ES-I3 (cell line): ENCODE measurements around the gene HOXA4.

Experiments
- H3K36me3 ChIP-seq: 2 replicates; pipeline ENCODE4 v1.6.1; 2013; ENCODE audit warnings: mild to moderate bottlenecking, low read length, control low read depth, moderate library complexity; ENCODE audit not compliant: insufficient read depth
- H3K4me1 ChIP-seq: 2 replicates; pipeline ENCODE4 v1.6.1; 2013; ENCODE audit warnings: mild to moderate bottlenecking, control low read depth, low read length; ENCODE audit not compliant: insufficient read depth
- H3K9ac ChIP-seq: 2 replicates; pipeline ENCODE4 v1.6.1; 2013; ENCODE audit warnings: low read depth, mild to moderate bottlenecking, low read length, moderate library complexity
- H3K9me3 ChIP-seq: 2 replicates; pipeline ENCODE4 v1.6.1; 2013; ENCODE audit warnings: mild to moderate bottlenecking, low read length, moderate library complexity; ENCODE audit not compliant: control insufficient read depth, insufficient read depth

Gene HOXA4

GRCh38 chr7:27141137-27141922 lies 10.8 kb upstream of the HOXA4 start:
- Histone ChIP-seq H3K4me1 (0 out of 2 replicates have a peak, but pooled peaks cover 4% of the 10 kb centered on the region), H3K9me3 (no peaks in the 10 kb centered on the region), H3K9ac (no peak overlapping the region), H3K36me3 (no peaks in the 10 kb centered on the region)

- Histone ChIP-seq H3K9ac (no peak overlapping the region), H3K36me3 (no peaks in the 10 kb centered on the region), H3K9me3 (no peaks in the 10 kb centered on the region), H3K4me1 (peaks cover 4% of the 10 kb centered on the region; the same call in 1 of the 2 replicates)
Measured at GRCh38 chr7:27140126-27140857, 9.7 kb upstream of the HOXA4 start.

- H3K9me3 ChIP-seq, result no peaks in the 10 kb centered on the region
- peak overlapping the region; percentile 26; the same call in 1 of the 2 replicates for H3K9ac ChIP-seq
- H3K4me1 ChIP-seq, result peaks cover 4% of the 10 kb centered on the region; the same call in 1 of the 2 replicates
- H3K36me3 ChIP-seq, result no peaks in the 10 kb centered on the region
Measured at GRCh38 chr7:27139334-27140125, 9.0 kb upstream of the HOXA4 start.

GRCh38 chr7:27138985-27139333 lies 8.4 kb upstream of the HOXA4 start:
- Histone ChIP-seq H3K36me3 (no peaks in the 10 kb centered on the region), H3K4me1 (peaks cover 4% of the 10 kb centered on the region; the same call in 1 of the 2 replicates), H3K9me3 (no peaks in the 10 kb centered on the region), H3K9ac (no peak overlapping the region)

- H3K4me1 ChIP-seq, result peaks cover 4% of the 10 kb centered on the region; the same call in 1 of the 2 replicates
- H3K9ac ChIP-seq, result no peak overlapping the region
- H3K36me3 ChIP-seq, result no peaks in the 10 kb centered on the region
- no peaks in the 10 kb centered on the region for H3K9me3 ChIP-seq
Measured at GRCh38 chr7:27138472-27138871, 7.9 kb upstream of the HOXA4 start.

GRCh38 chr7:27137640-27138315 lies 7.2 kb upstream of the HOXA4 start:
- Histone ChIP-seq H3K4me1 (peaks cover 4% of the 10 kb centered on the region; the same call in 1 of the 2 replicates), H3K9ac (no peak overlapping the region), H3K36me3 (no peaks in the 10 kb centered on the region), H3K9me3 (no peaks in the 10 kb centered on the region)

GRCh38 chr7:27134392-27134791 lies 3.8 kb upstream of the HOXA4 start:
- no peaks in the 10 kb centered on the region for H3K36me3 ChIP-seq
- H3K9ac ChIP-seq, result no peak overlapping the region
- no peaks in the 10 kb centered on the region; the same call in 1 of the 2 replicates for H3K4me1 ChIP-seq
- H3K9me3 ChIP-seq, result no peaks in the 10 kb centered on the region

GRCh38 chr7:27133409-27134231 lies 3.1 kb upstream of the HOXA4 start:
- H3K4me1 ChIP-seq, result no peaks in the 10 kb centered on the region; the same call in 1 of the 2 replicates
- no peak overlapping the region for H3K9ac ChIP-seq
- H3K9me3 ChIP-seq, result no peaks in the 10 kb centered on the region
- H3K36me3 ChIP-seq, result no peaks in the 10 kb centered on the region

- Histone ChIP-seq H3K4me1 (no peaks in the 10 kb centered on the region; the same call in 1 of the 2 replicates), H3K9ac (no peak overlapping the region), H3K9me3 (no peaks in the 10 kb centered on the region), H3K36me3 (no peaks in the 10 kb centered on the region)
Measured at GRCh38 chr7:27132978-27133377, 2.4 kb upstream of the HOXA4 start.

GRCh38 chr7:27132214-27132613 lies 1.7 kb upstream of the HOXA4 start:
- Histone ChIP-seq H3K4me1 (no peaks in the 10 kb centered on the region; the same call in 1 of the 2 replicates), H3K36me3 (no peaks in the 10 kb centered on the region), H3K9ac (no peak overlapping the region)

GRCh38 chr7:27131390-27131819 lies 848 bp upstream of the HOXA4 start:
- H3K36me3 ChIP-seq, result no peaks in the 10 kb centered on the region
- H3K9me3 ChIP-seq, result no peaks in the 10 kb centered on the region
- H3K4me1 ChIP-seq, result no peaks in the 10 kb centered on the region; the same call in 1 of the 2 replicates
- H3K9ac ChIP-seq, result peak overlapping the region; percentile 28; the same call in 1 of the 2 replicates

More at GRCh38 chr7:27132214-27132613, 1.7 kb upstream of the HOXA4 start:
- no peaks in the 10 kb centered on the region for H3K9me3 ChIP-seq

- Histone ChIP-seq H3K36me3 (no peaks in the 10 kb centered on the region), H3K9me3 (no peaks in the 10 kb centered on the region), H3K4me1 (no peaks in the 10 kb centered on the region), H3K9ac (peak overlapping the region; percentile 42; the same call in 1 of the 2 replicates)
Measured at GRCh38 chr7:27129729-27130539, 623 bp downstream of the HOXA4 start.
